HG02885 (cell line): Measurements from ENCODE around the gene VIL1.

Source experiments
- ATAC-seq: cut with Tn5 transposase; IDR thresholded peaks from one replicate; pipeline ENCODE4 v1.9.1; 2021; ENCODE audit warnings: mild to moderate bottlenecking; ENCODE audit not compliant: unreplicated experiment, poor library complexity

Gene VIL1

GRCh38 chr2:218394298-218395089 lies 24.4 kb upstream of the VIL1 start:
- no peak for ATAC-seq

GRCh38 chr2:218395090-218395444 lies 23.9 kb upstream of the VIL1 start:
- no peak for ATAC-seq

- no peak for ATAC-seq
Observed at GRCh38 chr2:218395456-218395825, 23.5 kb upstream of the VIL1 start.

- ATAC-seq, result peak; percentile 56
Observed at GRCh38 chr2:218395826-218396687, 22.9 kb upstream of the VIL1 start.

GRCh38 chr2:218396688-218397462 lies 22.0 kb upstream of the VIL1 start:
- no peak for ATAC-seq

- no peak for ATAC-seq
Observed at GRCh38 chr2:218397463-218397819, 21.5 kb upstream of the VIL1 start.

GRCh38 chr2:218397820-218398436 lies 21.0 kb upstream of the VIL1 start:
- peak; percentile 28 for ATAC-seq

GRCh38 chr2:218398437-218399390 lies 20.2 kb upstream of the VIL1 start:
- peak; percentile 23 for ATAC-seq

GRCh38 chr2:218399391-218400166 lies 19.3 kb upstream of the VIL1 start, which contains the start of gene CTDSP1:
TSS of gene CTDSP1 (plus strand) at chr2:218399868. CDS start at chr2:218400091, 223 bp downstream.
- peak; percentile 45 for ATAC-seq

- ATAC-seq, result no peak
Observed at GRCh38 chr2:218400167-218400929, 18.6 kb upstream of the VIL1 start.

GRCh38 chr2:218400930-218401881 lies 17.7 kb upstream of the VIL1 start:
- ATAC-seq, result no peak

GRCh38 chr2:218401890-218402289 lies 17.0 kb upstream of the VIL1 start:
- no peak for ATAC-seq

- ATAC-seq, result no peak
Observed at GRCh38 chr2:218402491-218402901, 16.4 kb upstream of the VIL1 start.

- ATAC-seq, result no peak
Observed at GRCh38 chr2:218402911-218403411, 16.0 kb upstream of the VIL1 start.

- ATAC-seq, result no peak
Observed at GRCh38 chr2:218403810-218404209, 15.1 kb upstream of the VIL1 start.

GRCh38 chr2:218404351-218405085 lies 14.4 kb upstream of the VIL1 start:
- ATAC-seq, result no peak
